ENCODE results near the gene MAPK11.
A peak's percentile ranks its signal among the peaks of the same experiment; 100 is the strongest.

Gene MAPK11

DNA sequence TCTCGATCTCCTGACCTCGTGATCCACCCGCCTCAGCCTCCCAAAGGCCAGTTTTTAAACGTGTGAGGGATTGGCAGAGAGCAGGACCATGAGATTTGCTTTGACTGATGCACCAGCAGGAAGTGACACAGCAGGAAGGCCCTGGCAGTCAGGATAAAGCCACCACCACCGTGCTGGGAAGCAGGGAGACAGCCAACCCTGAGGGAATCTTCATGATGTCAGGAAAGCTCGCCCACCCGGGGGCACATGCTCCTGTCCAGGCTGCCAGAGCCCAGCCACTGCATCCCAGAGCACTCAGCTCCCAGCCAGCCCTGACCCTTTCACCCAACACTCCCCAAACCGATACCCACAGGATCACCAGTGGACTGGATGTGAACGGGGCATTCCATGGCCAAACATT, 31.4 kb downstream of the MAPK11 start:
- no peak overlapping the region for H3K4me3 ChIP-seq (ENCODE audit: low read length)

DNA sequence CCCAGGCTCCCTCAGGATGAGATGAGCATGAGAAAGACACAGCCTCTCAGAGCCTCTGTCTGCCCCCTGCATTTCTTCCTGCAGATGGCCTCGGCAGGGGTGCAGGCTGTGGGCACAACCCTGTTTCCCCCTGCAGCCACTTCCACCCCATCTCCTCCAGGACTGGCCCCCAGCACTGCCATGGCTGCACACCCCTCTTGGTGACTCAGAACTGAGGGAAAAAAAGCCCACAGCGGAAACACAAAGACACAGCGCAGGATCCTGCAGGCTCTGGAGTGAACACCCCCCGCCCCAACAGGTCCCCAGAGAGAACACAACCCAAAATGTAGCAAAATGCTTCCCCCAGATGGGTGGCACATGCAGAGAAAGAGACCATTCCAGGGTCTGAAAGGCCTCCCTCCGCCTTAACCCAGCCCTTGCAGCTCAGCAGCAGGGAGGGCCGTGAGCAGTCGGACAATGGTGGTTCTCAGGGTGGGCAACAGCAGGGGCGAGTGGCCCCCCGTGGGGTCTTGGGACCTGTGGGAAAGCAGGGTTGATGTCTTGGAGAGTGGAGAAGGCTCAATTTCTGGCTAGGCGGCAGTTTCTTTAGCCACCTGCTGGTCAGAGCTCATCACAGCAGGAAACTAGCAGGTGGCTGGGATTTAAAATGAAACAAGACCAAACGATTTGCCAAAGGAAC, 33.3 kb downstream of the MAPK11 start:
- peak; percentile 49 for DNase-seq (ENCODE audit: low read depth)
- no peak overlapping the region for H3K4me3 ChIP-seq (ENCODE audit: low read length)
- TF ChIP-seq, protein P1, sequence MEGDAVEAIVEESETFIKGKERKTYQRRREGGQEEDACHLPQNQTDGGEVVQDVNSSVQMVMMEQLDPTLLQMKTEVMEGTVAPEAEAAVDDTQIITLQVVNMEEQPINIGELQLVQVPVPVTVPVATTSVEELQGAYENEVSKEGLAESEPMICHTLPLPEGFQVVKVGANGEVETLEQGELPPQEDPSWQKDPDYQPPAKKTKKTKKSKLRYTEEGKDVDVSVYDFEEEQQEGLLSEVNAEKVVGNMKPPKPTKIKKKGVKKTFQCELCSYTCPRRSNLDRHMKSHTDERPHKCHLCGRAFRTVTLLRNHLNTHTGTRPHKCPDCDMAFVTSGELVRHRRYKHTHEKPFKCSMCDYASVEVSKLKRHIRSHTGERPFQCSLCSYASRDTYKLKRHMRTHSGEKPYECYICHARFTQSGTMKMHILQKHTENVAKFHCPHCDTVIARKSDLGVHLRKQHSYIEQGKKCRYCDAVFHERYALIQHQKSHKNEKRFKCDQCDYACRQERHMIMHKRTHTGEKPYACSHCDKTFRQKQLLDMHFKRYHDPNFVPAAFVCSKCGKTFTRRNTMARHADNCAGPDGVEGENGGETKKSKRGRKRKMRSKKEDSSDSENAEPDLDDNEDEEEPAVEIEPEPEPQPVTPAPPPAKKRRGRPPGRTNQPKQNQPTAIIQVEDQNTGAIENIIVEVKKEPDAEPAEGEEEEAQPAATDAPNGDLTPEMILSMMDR (IDR thresholded peaks at IDR 0.05; ENCODE audit: insufficient read depth, low read depth, low read length, missing control alignments) = peak; percentile 55

More for the DNA sequence above, 31.4 kb downstream of the MAPK11 start:
- DNase-seq (ENCODE audit: low read depth) = no peak
- TF ChIP-seq, protein P1 (IDR thresholded peaks at IDR 0.05; ENCODE audit: insufficient read depth, low read depth, low read length, missing control alignments) = no peak

DNA sequence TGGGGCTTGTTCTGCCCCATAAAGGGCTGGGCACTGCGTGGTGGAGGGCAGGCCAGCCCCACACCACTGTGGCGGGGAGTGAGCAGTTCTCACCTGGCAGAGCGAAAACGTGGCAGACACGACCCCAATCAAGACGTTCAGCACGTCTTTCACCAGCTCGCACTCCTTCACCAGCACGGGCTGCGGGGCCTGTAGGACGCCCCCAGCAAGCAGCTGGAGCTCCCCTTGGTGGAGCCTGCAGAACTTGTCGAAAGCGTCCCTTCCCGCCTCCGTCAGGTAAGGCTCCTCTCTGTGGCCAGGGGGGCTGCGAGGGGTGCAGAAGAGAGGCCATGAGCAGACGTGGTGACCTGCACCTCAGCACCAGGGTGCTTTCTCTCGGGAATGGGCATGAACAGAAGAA, 37.0 kb downstream of the MAPK11 start:
- TF ChIP-seq, protein P1 (IDR thresholded peaks at IDR 0.05; ENCODE audit: insufficient read depth, low read depth, low read length, missing control alignments) = no peak
- no peak for DNase-seq (ENCODE audit: low read depth)
- no peak overlapping the region for H3K4me3 ChIP-seq (ENCODE audit: low read length)

DNA sequence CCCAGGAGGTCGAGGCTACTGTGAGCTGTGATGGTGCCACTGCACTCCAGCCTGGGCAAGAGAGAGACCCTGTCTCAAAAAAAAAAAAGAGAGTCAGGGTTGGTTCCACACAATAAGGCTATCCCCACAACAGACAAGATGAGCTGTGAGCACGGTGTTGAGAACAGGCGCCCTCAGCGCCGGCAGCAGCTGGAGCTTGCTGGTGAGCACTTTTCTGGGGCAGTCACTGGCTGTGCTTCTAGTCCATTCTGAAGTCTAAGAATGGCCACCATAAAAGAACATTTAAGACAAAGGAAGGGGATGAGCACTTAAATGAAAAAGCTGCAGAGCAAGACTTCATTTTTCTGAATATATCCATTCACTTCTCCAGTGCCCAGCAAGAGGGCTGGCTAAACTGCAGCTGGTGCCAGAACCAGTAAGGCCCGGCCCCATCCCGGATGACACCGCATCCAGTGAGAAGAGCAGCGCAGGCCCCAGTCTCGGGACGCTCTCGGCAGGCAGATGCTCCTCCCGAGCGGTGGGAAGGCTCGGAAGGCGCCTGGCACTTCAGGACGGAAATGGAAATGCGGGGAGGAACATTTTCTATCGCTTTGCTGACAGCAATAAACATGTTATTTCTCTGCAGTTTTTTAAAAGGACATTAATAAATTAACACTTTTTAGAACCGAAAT, 37.6 kb downstream of the MAPK11 start:
- TF ChIP-seq, protein P1 (IDR thresholded peaks at IDR 0.05; ENCODE audit: insufficient read depth, low read depth, low read length, missing control alignments) = no peak
- no peak for DNase-seq (ENCODE audit: low read depth)
- no peak overlapping the region for H3K4me3 ChIP-seq (ENCODE audit: low read length)

DNA sequence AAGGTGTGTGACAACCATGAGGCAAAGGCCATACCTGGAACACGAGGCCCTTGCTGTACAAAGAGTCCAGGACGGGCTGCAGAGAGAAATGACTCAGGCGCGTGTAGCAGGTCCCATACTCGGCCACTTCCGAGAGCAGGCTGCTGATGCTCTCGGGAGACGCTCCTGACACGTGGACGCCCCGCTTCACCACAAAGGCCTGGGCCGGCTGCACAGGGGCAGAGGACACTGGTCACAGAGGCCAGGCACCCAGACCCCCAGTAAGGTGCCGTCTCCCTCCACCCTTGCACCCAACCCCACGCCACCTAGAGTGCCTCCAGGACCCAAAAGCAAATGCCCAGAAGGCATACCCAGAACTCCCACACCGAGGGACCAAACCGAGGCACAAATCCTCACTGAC, 40.8 kb downstream of the MAPK11 start:
- TF ChIP-seq, protein P1 (IDR thresholded peaks at IDR 0.05; ENCODE audit: insufficient read depth, low read depth, low read length, missing control alignments) = no peak
- DNase-seq (ENCODE audit: low read depth) = no peak
- H3K4me3 ChIP-seq (ENCODE audit: low read length) = no peak overlapping the region

DNA sequence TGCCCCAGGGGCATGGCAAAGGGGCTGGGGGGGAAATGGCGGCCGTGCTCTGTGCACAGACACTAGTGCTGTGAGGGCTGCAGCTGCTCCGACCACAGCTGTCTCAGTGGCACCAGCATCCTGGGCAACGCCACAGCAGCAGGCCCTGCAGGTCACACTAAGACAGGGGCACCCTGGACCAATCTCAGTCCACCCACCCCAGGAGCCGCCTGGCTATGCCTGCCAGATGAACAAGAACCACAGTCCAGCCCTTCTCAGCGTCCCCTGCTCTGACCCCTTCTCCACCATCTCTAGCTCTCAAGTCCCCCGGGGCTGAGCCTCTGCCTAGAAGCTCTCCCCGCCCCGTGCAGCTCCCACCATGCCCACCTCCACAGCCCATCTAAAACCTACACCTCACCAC, 41.8 kb downstream of the MAPK11 start:
- TF ChIP-seq, protein P1 (IDR thresholded peaks at IDR 0.05; ENCODE audit: insufficient read depth, low read depth, low read length, missing control alignments) = no peak

More for the DNA sequence above, 41.8 kb downstream of the MAPK11 start:
- no peak overlapping the region for H3K4me3 ChIP-seq (ENCODE audit: low read length)
- DNase-seq (ENCODE audit: low read depth) = no peak
